K562 (cell line): ENCODE results near the gene ASGR2.

Experiments
- CEBPB ChIP-seq: fragments of 450-650 bp; IDR thresholded peaks from 2 replicates; pipeline ENCODE4 v1.6.1; 2016; ENCODE audit warnings: missing genetic modification characterization, missing compliant biosample characterization
- CHD2 ChIP-seq: IDR thresholded peaks from 2 replicates; pipeline ENCODE4 v1.6.1; 2011; ENCODE audit warnings: low read depth, low read length
- CTCF ChIP-seq, 3 experiments: IDR thresholded peaks in 2 of 3; conservative IDR thresholded peaks in 1 of 3; 2 replicates each; pipeline ENCODE4 v1.5.1; 2011 to 2012; ENCODE audit warnings: low read length in 3 of 3, mild to moderate bottlenecking in 3 of 3, control low read depth in 2 of 3, improper control_type of control experiment in 1 of 3, inconsistent platforms in 1 of 3, low read depth in 1 of 3, mixed read lengths in 1 of 3, moderate library complexity in 1 of 3; ENCODE audit not compliant: insufficient read depth in 2 of 3
- E2F6 ChIP-seq, 2 experiments: IDR thresholded peaks; 2 replicates each; pipeline ENCODE4 v1.6.1; 2011; ENCODE audit warnings: borderline replicate concordance in 1 of 2, control low read depth in 1 of 2, low read depth in 1 of 2, low read length in 1 of 2, mild to moderate bottlenecking in 1 of 2, mixed read lengths in 1 of 2, moderate library complexity in 1 of 2; ENCODE audit not compliant: insufficient read depth in 1 of 2, insufficient read length in 1 of 2, poor library complexity in 1 of 2, severe bottlenecking in 1 of 2; ENCODE audit errors: extremely low read depth in 1 of 2
- HOXB6 ChIP-seq: fragments of 250-450 bp; sonication (Bioruptor Pico); IDR thresholded peaks from 2 replicates; pipeline ENCODE4 v1.5.1; 2022; ENCODE audit warnings: mild to moderate bottlenecking, borderline replicate concordance
- KLF16 ChIP-seq: IDR thresholded peaks from 2 replicates; pipeline ENCODE4 v1.6.1; 2016; ENCODE audit warnings: antibody characterized with exemption
- SRSF1 ChIP-seq: fragments of 200-400 bp; formaldehyde crosslinking; IDR thresholded peaks from 2 replicates; pipeline ENCODE4 v1.6.1; 2017; ENCODE audit warnings: mild to moderate bottlenecking, low read depth, low read length, moderate library complexity
- THRAP3 ChIP-seq: fragments of 450-650 bp; IDR thresholded peaks from 2 replicates; pipeline ENCODE4 v1.6.1; 2016; ENCODE audit warnings: mild to moderate bottlenecking, inconsistent platforms, borderline replicate concordance
- USF1 ChIP-seq: sonication (generic); formaldehyde crosslinking; IDR thresholded peaks from 2 replicates; pipeline ENCODE4 v1.9.0; 2022; ENCODE audit warnings: mild to moderate bottlenecking, missing genetic modification reagents
- ZNF384 ChIP-seq: IDR thresholded peaks from 2 replicates; pipeline ENCODE4 v1.6.1; 2012; ENCODE audit warnings: low read depth, low read length, improper control_type of control experiment

- TF ChIP-seq CTCF (IDR thresholded peaks at IDR 0.05 in 2 of 3, conservative IDR thresholded peaks at IDR 0.05 in 1 of 3; ENCODE audit: insufficient read depth in 2 of 3, low read depth in 1 of 3, low read length in 3 of 3) (no peak), CHD2 (no peak), HOXB6 (no peak), THRAP3 (no peak), E2F6 (IDR thresholded peaks at IDR 0.05; ENCODE audit: borderline replicate concordance in 1 of 2, extremely low read depth in 1 of 2, insufficient read depth in 1 of 2, insufficient read length in 1 of 2, low read depth in 1 of 2, low read length in 1 of 2, poor library complexity in 1 of 2, severe bottlenecking in 1 of 2) (no peak), USF1 (no peak), CEBPB (tag) (no peak), ZNF384 (no peak), SRSF1 (no peak), KLF16 (no peak)
These were observed 36.6 kb downstream of the ASGR2 start for GRCh38 chr17:7077911-7078546.
